ENCODE data around the gene TSPY10.
"Not testable (repeated sequence)": the region's sequence is repeated elsewhere in the genome, so short reads cannot be mapped to it uniquely, and the experiment has no call there.

Gene TSPY10, protein sequence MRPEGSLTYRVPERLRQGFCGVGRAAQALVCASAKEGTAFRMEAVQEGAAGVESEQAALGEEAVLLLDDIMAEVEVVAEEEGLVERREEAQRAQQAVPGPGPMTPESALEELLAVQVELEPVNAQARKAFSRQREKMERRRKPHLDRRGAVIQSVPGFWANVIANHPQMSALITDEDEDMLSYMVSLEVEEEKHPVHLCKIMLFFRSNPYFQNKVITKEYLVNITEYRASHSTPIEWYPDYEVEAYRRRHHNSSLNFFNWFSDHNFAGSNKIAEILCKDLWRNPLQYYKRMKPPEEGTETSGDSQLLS

GRCh38 chrY:9527580-9527979, at the start of gene TSPY10:
TSPY10 (plus strand) TSS chrY:9527880; CDS start chrY:9527926, 46 bp downstream.
- not testable (repeated sequence) for DNase-seq

GRCh38 chrY:9486967-9487366, 40.7 kb upstream of the TSPY10 start, which contains the start of gene TSPY9:
TSPY9 (plus strand) TSS chrY:9487267; CDS start chrY:9487313, 46 bp downstream.
- not testable (repeated sequence) for DNase-seq

GRCh38 chrY:9504396-9504795, 23.3 kb upstream of the TSPY10 start:
- DNase-seq = not testable (repeated sequence)

GRCh38 chrY:9516287-9516686, 11.4 kb upstream of the TSPY10 start:
- not testable (repeated sequence) for DNase-seq

Data from CD4-positive, alpha-beta T cell treated with Interferon gamma for 1 hour (primary cell).